ENCODE measurements around the gene TRIM24. TPM values are rescaled to one million over a fixed set of nuclear protein-coding genes. Genes with fewer than 3 reads are reported as not detected.

The TRIM24 gene
- total RNA-seq, 1 experiment from 2014 or later = 10.2 TPM

DNA sequence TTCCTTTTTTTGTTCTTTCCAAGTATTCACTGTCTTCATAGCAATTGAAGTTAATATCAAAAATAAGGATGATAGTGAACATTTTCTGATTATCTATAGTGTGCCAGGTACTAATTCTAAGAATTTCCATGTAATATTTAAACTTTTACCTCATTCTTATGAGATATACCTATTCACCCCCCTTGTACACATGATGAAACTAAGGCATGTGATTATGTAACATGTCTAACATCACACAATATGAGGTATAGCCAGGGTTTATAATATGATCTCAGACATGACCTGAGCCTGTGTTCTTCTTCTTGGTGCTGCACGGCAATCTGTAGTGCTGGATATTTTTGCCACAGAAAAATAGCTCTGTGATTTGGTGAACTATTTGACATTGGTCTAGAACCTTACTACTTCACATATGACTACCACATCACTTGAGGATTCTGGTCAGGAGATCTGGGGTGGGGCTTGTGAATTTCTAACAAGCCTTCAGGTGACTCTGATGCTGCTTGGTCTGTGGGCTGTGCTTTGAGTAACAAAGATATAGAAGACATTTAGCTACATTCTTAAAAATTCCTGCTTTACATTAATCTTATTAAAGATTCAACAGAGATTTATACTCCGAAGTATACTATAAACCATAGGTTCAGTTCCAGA lies 79.1 kb downstream of the TRIM24 start:
- no TSS peak for BruUV-seq (replicated peaks)
- POLR2A ChIA-PET = no interaction called here
- DNase-seq (ENCODE audit: unreplicated experiment) = no peak
- Mint-ChIP-seq H3K4me3 (ENCODE audit: unreplicated experiment) (no peak overlapping the region), H3K9me3 (ENCODE audit: unreplicated experiment) (peaks cover 7% of the 10 kb centered on the region), H3K36me3 (ENCODE audit: insufficient read depth, unreplicated experiment) (peaks cover 15% of the 10 kb centered on the region), H3K4me1 (ENCODE audit: insufficient read depth, unreplicated experiment) (peaks cover 4% of the 10 kb centered on the region), H3K27ac (ENCODE audit: low read depth, unreplicated experiment) (no peak overlapping the region), H3K27me3 (ENCODE audit: insufficient read depth, unreplicated experiment) (no peaks in the 10 kb centered on the region)
- CTCF ChIA-PET = interaction anchor here (0.6 to 1.3 kb wide), 5 partner anchors 11 to 478 kb away, joined by 3 to 4 read pairs (median 3); no protein-coding TSS in a partner anchor
- TF ChIP-seq, protein P1, sequence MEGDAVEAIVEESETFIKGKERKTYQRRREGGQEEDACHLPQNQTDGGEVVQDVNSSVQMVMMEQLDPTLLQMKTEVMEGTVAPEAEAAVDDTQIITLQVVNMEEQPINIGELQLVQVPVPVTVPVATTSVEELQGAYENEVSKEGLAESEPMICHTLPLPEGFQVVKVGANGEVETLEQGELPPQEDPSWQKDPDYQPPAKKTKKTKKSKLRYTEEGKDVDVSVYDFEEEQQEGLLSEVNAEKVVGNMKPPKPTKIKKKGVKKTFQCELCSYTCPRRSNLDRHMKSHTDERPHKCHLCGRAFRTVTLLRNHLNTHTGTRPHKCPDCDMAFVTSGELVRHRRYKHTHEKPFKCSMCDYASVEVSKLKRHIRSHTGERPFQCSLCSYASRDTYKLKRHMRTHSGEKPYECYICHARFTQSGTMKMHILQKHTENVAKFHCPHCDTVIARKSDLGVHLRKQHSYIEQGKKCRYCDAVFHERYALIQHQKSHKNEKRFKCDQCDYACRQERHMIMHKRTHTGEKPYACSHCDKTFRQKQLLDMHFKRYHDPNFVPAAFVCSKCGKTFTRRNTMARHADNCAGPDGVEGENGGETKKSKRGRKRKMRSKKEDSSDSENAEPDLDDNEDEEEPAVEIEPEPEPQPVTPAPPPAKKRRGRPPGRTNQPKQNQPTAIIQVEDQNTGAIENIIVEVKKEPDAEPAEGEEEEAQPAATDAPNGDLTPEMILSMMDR (IDR thresholded peaks at IDR 0.05; ENCODE audit: unreplicated experiment) = no peak
- intact Hi-C loops (cut with micrococcal nuclease) = loop anchor here (5.0 kb wide), 1 partner anchor 442 kb away; no protein-coding TSS in a partner anchor

DNA sequence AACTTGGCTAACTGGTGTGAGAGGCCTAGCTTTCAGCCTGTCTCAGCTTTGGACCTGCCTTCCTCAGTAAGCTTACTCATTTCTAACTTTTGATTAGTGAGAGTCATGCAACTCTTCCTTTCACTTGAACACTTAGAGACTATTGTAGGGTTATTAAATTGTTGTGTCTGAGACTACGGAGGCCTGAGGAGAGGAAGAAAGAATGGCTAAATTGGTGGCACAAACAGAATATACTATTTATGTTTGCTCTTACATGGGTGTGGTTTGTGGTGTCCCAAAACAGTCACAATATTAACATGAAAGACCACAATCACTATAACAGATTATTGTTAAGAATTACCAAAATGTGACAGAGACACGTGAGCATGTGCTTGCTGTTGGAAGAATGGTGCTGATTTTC lies 82.1 kb downstream of the TRIM24 start:
- DNase-seq (ENCODE audit: unreplicated experiment) = no peak
- H3K36me3 Mint-ChIP-seq (ENCODE audit: insufficient read depth, unreplicated experiment) = peaks cover 23% of the 10 kb centered on the region
- TF ChIP-seq, protein P1 (IDR thresholded peaks at IDR 0.05; ENCODE audit: unreplicated experiment) = no peak
- ChIA-PET POLR2A (interaction anchor here (0.8 kb wide), 1 partner anchor 41 kb away, joined by 3 read pairs; no protein-coding TSS in a partner anchor), CTCF (interaction anchor here (0.7 kb wide), 1 partner anchor 31 kb away, joined by 3 read pairs; no protein-coding TSS in a partner anchor)
- H3K9me3 Mint-ChIP-seq (ENCODE audit: unreplicated experiment) = no peaks in the 10 kb centered on the region
- H3K4me1 Mint-ChIP-seq (ENCODE audit: insufficient read depth, unreplicated experiment) = peaks cover 4% of the 10 kb centered on the region
- BruUV-seq (replicated peaks) = no TSS peak
- no peak overlapping the region for H3K27ac Mint-ChIP-seq (ENCODE audit: low read depth, unreplicated experiment)
- intact Hi-C loops (cut with micrococcal nuclease) = no loop called here
- H3K27me3 Mint-ChIP-seq (ENCODE audit: insufficient read depth, unreplicated experiment) = no peaks in the 10 kb centered on the region
- H3K4me3 Mint-ChIP-seq (ENCODE audit: unreplicated experiment) = no peak overlapping the region

DNA sequence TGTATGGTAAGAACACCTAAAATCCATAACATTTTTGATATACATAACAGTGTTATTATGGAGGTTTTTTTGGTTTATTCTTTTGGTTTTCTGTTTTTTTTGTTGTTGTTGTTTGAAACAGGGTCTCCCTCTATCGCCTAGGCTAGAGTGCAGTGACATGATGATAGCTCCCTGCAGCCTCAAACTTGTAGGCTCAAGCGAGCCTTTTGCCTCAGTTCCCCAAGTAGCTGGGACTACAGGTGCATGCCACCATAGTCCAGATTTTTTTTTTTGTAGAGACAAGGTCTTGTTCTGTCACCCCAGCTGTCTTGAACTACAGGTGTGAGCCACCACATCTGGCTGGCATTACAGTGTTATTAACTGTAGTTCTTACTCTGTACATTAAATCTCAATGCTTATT lies 83.7 kb downstream of the TRIM24 start:
- peaks cover under 1% of the 10 kb centered on the region for H3K9me3 Mint-ChIP-seq (ENCODE audit: unreplicated experiment)
- TF ChIP-seq, protein P1 (IDR thresholded peaks at IDR 0.05; ENCODE audit: unreplicated experiment) = no peak
- intact Hi-C loops (cut with micrococcal nuclease) = no loop called here
- POLR2A ChIA-PET = no interaction called here
- no peaks in the 10 kb centered on the region for H3K4me1 Mint-ChIP-seq (ENCODE audit: insufficient read depth, unreplicated experiment)
- DNase-seq (ENCODE audit: unreplicated experiment) = no peak
- H3K27me3 Mint-ChIP-seq (ENCODE audit: insufficient read depth, unreplicated experiment) = no peaks in the 10 kb centered on the region
- H3K27ac Mint-ChIP-seq (ENCODE audit: low read depth, unreplicated experiment) = no peak overlapping the region
- peaks cover 24% of the 10 kb centered on the region for H3K36me3 Mint-ChIP-seq (ENCODE audit: insufficient read depth, unreplicated experiment)
- no peak overlapping the region for H3K4me3 Mint-ChIP-seq (ENCODE audit: unreplicated experiment)
- BruUV-seq (replicated peaks) = no TSS peak
- CTCF ChIA-PET = interaction anchor here (0.7 to 0.9 kb wide), 2 partner anchors 12 to 71 kb away, joined by 3 read pairs; no protein-coding TSS in a partner anchor

DNA sequence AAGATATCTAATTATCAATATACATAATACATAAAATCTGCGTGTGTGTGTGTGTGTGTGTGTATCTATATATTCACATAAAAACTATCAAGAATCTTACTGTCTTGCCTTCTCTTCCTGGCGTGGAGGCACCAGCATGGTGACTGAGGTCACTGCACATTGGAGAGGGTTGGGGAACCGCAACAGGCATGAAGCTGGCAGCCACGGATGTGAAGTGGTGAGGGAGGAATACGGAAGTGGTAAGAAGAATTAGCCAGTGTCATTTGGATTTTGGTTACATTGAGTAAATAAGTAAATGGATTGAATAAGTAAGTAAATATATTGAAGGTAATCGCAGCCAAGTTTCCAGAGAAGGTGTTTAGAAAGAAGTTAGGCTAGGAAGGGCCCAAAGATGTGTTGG lies 85.1 kb downstream of the TRIM24 start:
- no peak overlapping the region for H3K4me3 Mint-ChIP-seq (ENCODE audit: unreplicated experiment)
- intact Hi-C loops (cut with micrococcal nuclease) = no loop called here
- no TSS peak for BruUV-seq (replicated peaks)
- H3K9me3 Mint-ChIP-seq (ENCODE audit: unreplicated experiment) = peaks cover 9% of the 10 kb centered on the region
- TF ChIP-seq, protein P1 (IDR thresholded peaks at IDR 0.05; ENCODE audit: unreplicated experiment) = no peak
- POLR2A ChIA-PET = no interaction called here
- CTCF ChIA-PET = no interaction called here
- H3K36me3 Mint-ChIP-seq (ENCODE audit: insufficient read depth, unreplicated experiment) = peaks cover 24% of the 10 kb centered on the region
- no peak overlapping the region for H3K27ac Mint-ChIP-seq (ENCODE audit: low read depth, unreplicated experiment)
- no peaks in the 10 kb centered on the region for H3K27me3 Mint-ChIP-seq (ENCODE audit: insufficient read depth, unreplicated experiment)
- no peak for DNase-seq (ENCODE audit: unreplicated experiment)
- no peaks in the 10 kb centered on the region for H3K4me1 Mint-ChIP-seq (ENCODE audit: insufficient read depth, unreplicated experiment)
